ENCODE measurements around the gene PIP5K1B.

- TF ChIP-seq CTCF (conservative IDR thresholded peaks at IDR 0.05; ENCODE audit: low read depth in 2 of 2), result no peak
- TF ChIP-seq POLR2AphosphoS5 (IDR thresholded peaks at IDR 0.05; ENCODE audit: low read depth), result no peak
- TF ChIP-seq EZH2phosphoT487 (IDR thresholded peaks at IDR 0.05; ENCODE audit: unreplicated experiment), result no peak
- no peak for TF ChIP-seq REST (IDR thresholded peaks at IDR 0.05; ENCODE audit: unreplicated experiment)
- no peak for TF ChIP-seq EZH2 (IDR thresholded peaks at IDR 0.05; ENCODE audit: low read depth, unreplicated experiment)
- TF ChIP-seq CREB1 (CRISPR knock-in tag; IDR thresholded peaks at IDR 0.05; ENCODE audit: low read depth), result no peak
- no peak for TF ChIP-seq JUNB (IDR thresholded peaks at IDR 0.05; ENCODE audit: unreplicated experiment)
- TF ChIP-seq NANOG (IDR thresholded peaks at IDR 0.05; ENCODE audit: borderline replicate concordance), result no peak
- no peak for TF ChIP-seq ZNF462 (CRISPR knock-in tag; IDR thresholded peaks at IDR 0.05)
- TF ChIP-seq ZNF114 (CRISPR knock-in tag; IDR thresholded peaks at IDR 0.05), result no peak
These were observed 278.7 kb downstream of the PIP5K1B start for GRCh38 chr9:68983522-68984424.

Measured in GM23338 (cell line).